Measurements from ENCODE around the gene CAST.

DNA sequence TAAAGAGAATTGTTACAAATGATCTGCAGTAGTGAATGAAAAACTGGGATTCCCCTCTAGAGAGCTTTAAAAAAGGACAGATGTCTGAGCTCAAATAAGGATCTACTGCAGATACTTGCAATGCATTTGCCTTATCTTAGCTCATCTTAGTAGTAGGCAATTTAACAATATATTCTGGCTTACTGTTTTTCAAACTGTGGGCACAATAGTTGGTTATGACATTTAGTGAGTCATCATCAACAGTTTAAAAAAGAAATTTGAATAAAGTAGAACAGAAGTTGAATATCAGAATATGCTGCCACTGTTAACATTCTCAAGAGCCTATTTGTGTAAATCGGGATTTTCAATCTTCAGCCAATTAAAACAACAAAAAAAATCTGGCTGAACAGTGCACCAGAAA, 6.7 kb upstream of the CAST start:
- TF ChIP-seq, protein P1, sequence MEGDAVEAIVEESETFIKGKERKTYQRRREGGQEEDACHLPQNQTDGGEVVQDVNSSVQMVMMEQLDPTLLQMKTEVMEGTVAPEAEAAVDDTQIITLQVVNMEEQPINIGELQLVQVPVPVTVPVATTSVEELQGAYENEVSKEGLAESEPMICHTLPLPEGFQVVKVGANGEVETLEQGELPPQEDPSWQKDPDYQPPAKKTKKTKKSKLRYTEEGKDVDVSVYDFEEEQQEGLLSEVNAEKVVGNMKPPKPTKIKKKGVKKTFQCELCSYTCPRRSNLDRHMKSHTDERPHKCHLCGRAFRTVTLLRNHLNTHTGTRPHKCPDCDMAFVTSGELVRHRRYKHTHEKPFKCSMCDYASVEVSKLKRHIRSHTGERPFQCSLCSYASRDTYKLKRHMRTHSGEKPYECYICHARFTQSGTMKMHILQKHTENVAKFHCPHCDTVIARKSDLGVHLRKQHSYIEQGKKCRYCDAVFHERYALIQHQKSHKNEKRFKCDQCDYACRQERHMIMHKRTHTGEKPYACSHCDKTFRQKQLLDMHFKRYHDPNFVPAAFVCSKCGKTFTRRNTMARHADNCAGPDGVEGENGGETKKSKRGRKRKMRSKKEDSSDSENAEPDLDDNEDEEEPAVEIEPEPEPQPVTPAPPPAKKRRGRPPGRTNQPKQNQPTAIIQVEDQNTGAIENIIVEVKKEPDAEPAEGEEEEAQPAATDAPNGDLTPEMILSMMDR (IDR thresholded peaks at IDR 0.05 in 8 of 11, conservative IDR thresholded peaks at IDR 0.05 in 3 of 11), result no peak
- no peak for TF ChIP-seq POLR2A (IDR thresholded peaks at IDR 0.05)
- TF ChIP-seq POLR2AphosphoS5 (IDR thresholded peaks at IDR 0.05), result no peak

Measured in spleen (tissue), 7 donors.